GM12878 (cell line): Measurements from ENCODE around the gene TOMM6. TPM values are rescaled to one million over a fixed set of nuclear protein-coding genes. Genes with fewer than 3 reads are reported as not detected.

Experiments
- MXI1 ChIP-seq: fragments of 150-350 bp; IDR thresholded peaks from 2 replicates; pipeline ENCODE4 v1.6.1; 2011; ENCODE audit warnings: low read depth, mild to moderate bottlenecking, inconsistent platforms, low read length, improper control_type of control experiment
- RB1 ChIP-seq: fragments of 450-650 bp; formaldehyde crosslinking; IDR thresholded peaks from 2 replicates; pipeline ENCODE4 v1.6.1; 2017; ENCODE audit warnings: mild to moderate bottlenecking, borderline replicate concordance
- SMAD1 ChIP-seq: fragments of 450-650 bp; IDR thresholded peaks from 2 replicates; pipeline ENCODE4 v1.6.1; 2018; ENCODE audit warnings: mild to moderate bottlenecking, low read depth; ENCODE audit not compliant: partially characterized antibody
- SMAD5 ChIP-seq: IDR thresholded peaks from 2 replicates; pipeline ENCODE4 v1.6.1; 2016; ENCODE audit warnings: antibody characterized with exemption, low read depth
- STAT1 ChIP-seq: fragments of 450-650 bp; conservative IDR thresholded peaks from 2 replicates; pipeline ENCODE4 v1.6.1; 2014; ENCODE audit warnings: antibody characterized with exemption, mild to moderate bottlenecking
- polyA plus RNA-seq, 11 experiments: library from polyadenylated mRNA; depleted of rRNA in 4 of 11; unstranded in 6 of 11; stranded (reverse) in 5 of 11; fragments of >200 nt; fragmentation: Nextera tagmentation in 4 of 11; fragmentation: Illumina TruSeq in 1 of 11; extraction: Ambion mirVana in 4 of 11; extraction: Trizol in 1 of 11; gene quantifications; 1 replicate in 1 of 11; 2 replicates in 10 of 11; pipeline versions ENCODE4 v1.2.1 to v1.2.3, GENCODE V29; 2011 to 2016; ENCODE audit warnings: inconsistent platforms in 2 of 11, missing spikeins in 2 of 11, low read depth in 1 of 11
- total RNA-seq, 4 experiments: library from RNA; depleted of rRNA in 3 of 4; stranded (reverse); fragments of >200 nt in 3 of 4; fragmentation: Illumina TruSeq in 1 of 4; extraction: Trizol in 1 of 4; gene quantifications; 2 replicates each; pipeline versions ENCODE4 v1.2.1 to v1.2.3, GENCODE V29; 2013 to 2021
- TF ChIP-seq, protein P1 (sequence below), 3 experiments: IDR thresholded peaks in 2 of 3; conservative IDR thresholded peaks in 1 of 3; 2 replicates each; pipeline ENCODE4 v1.5.1; 2011; ENCODE audit warnings: low read depth in 3 of 3, low read length in 3 of 3, mild to moderate bottlenecking in 3 of 3, control low read depth in 2 of 3, moderate library complexity in 2 of 3, inconsistent platforms in 1 of 3, mixed read lengths in 1 of 3; ENCODE audit not compliant: control insufficient read depth in 2 of 3, insufficient read depth in 1 of 3; ENCODE audit errors: extremely low read depth in 1 of 3
- TF ChIP-seq, protein P2 (sequence below): fragments of 450-650 bp; IDR thresholded peaks from 2 replicates; pipeline ENCODE4 v1.6.1; 2017; ENCODE audit warnings: mild to moderate bottlenecking
- TF ChIP-seq, protein P3 (sequence below): fragments of 450-650 bp; IDR thresholded peaks from 2 replicates; pipeline ENCODE4 v1.6.1; 2017; ENCODE audit warnings: mild to moderate bottlenecking, moderate library complexity

Gene TOMM6
- total and polyA plus RNA-seq, 10 of the 15 experiments (the other 5 are each of a cell fraction or from before 2014, with no cell fraction given), result 206 to 746 (median 448) TPM

DNA sequence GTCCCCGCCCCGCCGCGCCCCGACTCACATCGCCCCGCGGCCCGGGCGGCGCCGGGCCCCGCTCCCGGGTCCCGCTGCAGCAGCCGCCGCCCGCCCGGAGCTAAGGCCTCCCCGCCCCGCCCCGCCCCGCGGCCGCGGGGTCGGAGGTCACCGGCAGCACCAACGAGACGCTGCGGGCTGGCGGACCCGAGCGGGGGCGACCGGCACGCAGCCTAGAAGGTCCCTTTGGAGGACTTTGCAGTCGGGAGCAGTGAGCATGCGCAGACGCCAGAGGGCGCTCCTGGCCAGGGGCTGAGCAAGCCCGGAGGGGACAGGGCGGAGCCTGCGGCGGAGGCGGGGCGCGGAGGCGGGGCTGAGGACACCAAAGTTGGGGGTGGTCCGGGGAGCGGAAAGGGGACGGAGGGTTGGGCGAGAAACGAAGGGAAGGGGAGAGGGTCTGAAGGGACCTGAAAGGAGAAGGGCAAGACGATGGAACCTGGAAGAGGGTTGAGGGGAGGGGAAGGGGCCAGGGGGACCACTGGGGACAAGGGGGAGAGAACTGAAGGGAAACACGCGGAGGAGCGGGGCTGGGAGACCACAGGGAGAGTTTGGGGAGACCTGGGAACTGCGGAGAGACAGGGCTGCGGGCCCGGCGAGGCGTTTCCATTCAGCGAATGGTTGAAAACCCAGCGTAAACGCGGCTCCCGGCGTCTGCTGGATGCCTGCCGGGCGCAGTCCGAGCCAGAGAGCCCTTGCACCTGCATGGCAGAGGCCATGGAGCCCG is 7.5 kb upstream of the TOMM6 start, which contains the start of gene FRS3 (continued):
- TF ChIP-seq, protein P1, sequence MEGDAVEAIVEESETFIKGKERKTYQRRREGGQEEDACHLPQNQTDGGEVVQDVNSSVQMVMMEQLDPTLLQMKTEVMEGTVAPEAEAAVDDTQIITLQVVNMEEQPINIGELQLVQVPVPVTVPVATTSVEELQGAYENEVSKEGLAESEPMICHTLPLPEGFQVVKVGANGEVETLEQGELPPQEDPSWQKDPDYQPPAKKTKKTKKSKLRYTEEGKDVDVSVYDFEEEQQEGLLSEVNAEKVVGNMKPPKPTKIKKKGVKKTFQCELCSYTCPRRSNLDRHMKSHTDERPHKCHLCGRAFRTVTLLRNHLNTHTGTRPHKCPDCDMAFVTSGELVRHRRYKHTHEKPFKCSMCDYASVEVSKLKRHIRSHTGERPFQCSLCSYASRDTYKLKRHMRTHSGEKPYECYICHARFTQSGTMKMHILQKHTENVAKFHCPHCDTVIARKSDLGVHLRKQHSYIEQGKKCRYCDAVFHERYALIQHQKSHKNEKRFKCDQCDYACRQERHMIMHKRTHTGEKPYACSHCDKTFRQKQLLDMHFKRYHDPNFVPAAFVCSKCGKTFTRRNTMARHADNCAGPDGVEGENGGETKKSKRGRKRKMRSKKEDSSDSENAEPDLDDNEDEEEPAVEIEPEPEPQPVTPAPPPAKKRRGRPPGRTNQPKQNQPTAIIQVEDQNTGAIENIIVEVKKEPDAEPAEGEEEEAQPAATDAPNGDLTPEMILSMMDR (IDR thresholded peaks at IDR 0.05 in 2 of 3, conservative IDR thresholded peaks at IDR 0.05 in 1 of 3; ENCODE audit: control insufficient read depth in 2 of 3, extremely low read depth in 1 of 3, insufficient read depth in 1 of 3, low read depth in 3 of 3, low read length in 3 of 3), result peak; percentile 94 to 99 (median 97); a peak in 5 of 6 replicates
- TF ChIP-seq MXI1, result peak; percentile 68; the same call in 1 of the 2 replicates
- TF ChIP-seq RB1, result peak; percentile 68; the same call in 1 of the 2 replicates
- no peak for TF ChIP-seq SMAD1
- no peak for TF ChIP-seq STAT1
- TF ChIP-seq, protein P2, sequence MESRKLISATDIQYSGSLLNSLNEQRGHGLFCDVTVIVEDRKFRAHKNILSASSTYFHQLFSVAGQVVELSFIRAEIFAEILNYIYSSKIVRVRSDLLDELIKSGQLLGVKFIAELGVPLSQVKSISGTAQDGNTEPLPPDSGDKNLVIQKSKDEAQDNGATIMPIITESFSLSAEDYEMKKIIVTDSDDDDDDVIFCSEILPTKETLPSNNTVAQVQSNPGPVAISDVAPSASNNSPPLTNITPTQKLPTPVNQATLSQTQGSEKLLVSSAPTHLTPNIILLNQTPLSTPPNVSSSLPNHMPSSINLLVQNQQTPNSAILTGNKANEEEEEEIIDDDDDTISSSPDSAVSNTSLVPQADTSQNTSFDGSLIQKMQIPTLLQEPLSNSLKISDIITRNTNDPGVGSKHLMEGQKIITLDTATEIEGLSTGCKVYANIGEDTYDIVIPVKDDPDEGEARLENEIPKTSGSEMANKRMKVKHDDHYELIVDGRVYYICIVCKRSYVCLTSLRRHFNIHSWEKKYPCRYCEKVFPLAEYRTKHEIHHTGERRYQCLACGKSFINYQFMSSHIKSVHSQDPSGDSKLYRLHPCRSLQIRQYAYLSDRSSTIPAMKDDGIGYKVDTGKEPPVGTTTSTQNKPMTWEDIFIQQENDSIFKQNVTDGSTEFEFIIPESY, result no peak
- TF ChIP-seq SMAD5, result no peak; the same call in 1 of the 2 replicates
- TF ChIP-seq, protein P3, sequence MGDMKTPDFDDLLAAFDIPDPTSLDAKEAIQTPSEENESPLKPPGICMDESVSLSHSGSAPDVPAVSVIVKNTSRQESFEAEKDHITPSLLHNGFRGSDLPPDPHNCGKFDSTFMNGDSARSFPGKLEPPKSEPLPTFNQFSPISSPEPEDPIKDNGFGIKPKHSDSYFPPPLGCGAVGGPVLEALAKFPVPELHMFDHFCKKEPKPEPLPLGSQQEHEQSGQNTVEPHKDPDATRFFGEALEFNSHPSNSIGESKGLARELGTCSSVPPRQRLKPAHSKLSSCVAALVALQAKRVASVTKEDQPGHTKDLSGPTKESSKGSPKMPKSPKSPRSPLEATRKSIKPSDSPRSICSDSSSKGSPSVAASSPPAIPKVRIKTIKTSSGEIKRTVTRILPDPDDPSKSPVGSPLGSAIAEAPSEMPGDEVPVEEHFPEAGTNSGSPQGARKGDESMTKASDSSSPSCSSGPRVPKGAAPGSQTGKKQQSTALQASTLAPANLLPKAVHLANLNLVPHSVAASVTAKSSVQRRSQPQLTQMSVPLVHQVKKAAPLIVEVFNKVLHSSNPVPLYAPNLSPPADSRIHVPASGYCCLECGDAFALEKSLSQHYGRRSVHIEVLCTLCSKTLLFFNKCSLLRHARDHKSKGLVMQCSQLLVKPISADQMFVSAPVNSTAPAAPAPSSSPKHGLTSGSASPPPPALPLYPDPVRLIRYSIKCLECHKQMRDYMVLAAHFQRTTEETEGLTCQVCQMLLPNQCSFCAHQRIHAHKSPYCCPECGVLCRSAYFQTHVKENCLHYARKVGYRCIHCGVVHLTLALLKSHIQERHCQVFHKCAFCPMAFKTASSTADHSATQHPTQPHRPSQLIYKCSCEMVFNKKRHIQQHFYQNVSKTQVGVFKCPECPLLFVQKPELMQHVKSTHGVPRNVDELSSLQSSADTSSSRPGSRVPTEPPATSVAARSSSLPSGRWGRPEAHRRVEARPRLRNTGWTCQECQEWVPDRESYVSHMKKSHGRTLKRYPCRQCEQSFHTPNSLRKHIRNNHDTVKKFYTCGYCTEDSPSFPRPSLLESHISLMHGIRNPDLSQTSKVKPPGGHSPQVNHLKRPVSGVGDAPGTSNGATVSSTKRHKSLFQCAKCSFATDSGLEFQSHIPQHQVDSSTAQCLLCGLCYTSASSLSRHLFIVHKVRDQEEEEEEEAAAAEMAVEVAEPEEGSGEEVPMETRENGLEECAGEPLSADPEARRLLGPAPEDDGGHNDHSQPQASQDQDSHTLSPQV, result peak; percentile 86
